ENCODE data around the gene LBP. TPM values are rescaled to one million over a fixed set of nuclear protein-coding genes. Genes with fewer than 3 reads are reported as not detected.

The LBP gene
- total RNA-seq, 1 experiment from 2014 or later, result not detected

DNA sequence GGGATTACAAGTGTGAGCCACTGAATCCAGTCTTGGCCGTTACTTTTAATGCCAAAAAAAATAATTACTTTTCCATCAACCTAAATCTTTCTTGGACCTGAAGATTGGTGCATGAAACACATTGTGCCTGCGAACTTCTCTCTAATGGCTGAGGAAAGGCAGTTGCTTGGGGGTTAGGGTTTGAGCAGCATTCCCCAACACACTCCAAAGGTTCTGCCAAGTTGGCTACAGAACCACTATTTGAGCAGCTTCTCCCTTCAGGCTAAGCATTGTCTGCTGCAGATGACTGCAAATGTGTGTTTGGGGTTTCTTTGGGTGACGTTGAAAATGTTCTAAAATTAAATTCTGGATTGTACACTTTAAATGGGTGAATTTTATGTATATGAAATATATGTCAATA lies 6.3 kb upstream of the LBP start:
- TF ChIP-seq, protein P1, sequence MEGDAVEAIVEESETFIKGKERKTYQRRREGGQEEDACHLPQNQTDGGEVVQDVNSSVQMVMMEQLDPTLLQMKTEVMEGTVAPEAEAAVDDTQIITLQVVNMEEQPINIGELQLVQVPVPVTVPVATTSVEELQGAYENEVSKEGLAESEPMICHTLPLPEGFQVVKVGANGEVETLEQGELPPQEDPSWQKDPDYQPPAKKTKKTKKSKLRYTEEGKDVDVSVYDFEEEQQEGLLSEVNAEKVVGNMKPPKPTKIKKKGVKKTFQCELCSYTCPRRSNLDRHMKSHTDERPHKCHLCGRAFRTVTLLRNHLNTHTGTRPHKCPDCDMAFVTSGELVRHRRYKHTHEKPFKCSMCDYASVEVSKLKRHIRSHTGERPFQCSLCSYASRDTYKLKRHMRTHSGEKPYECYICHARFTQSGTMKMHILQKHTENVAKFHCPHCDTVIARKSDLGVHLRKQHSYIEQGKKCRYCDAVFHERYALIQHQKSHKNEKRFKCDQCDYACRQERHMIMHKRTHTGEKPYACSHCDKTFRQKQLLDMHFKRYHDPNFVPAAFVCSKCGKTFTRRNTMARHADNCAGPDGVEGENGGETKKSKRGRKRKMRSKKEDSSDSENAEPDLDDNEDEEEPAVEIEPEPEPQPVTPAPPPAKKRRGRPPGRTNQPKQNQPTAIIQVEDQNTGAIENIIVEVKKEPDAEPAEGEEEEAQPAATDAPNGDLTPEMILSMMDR (conservative IDR thresholded peaks at IDR 0.05; ENCODE audit: low read depth, low read length), result no peak
- peaks cover 9% of the 10 kb centered on the region for H3K27me3 ChIP-seq (replicated peaks; ENCODE audit: insufficient read depth, low read depth, low read length, poor library complexity)
- H3K27ac ChIP-seq (ENCODE audit: low read depth, low read length, poor library complexity, severe bottlenecking), result no peak overlapping the region
- H3K36me3 ChIP-seq (ENCODE audit: insufficient read depth, low read length, poor library complexity, severe bottlenecking), result no peaks in the 10 kb centered on the region
- ChIA-PET CTCF (interaction anchor here (1.9 kb wide), 1 partner anchor 69 kb away, joined by 6 read pairs; no protein-coding TSS in a partner anchor), POLR2A (ENCODE audit: low non-redundant PET) (no interaction called here)
- no peak for DNase-seq (ENCODE audit: low spot score)
- H3K4me1 ChIP-seq (ENCODE audit: insufficient read depth, low read length, poor library complexity, severe bottlenecking), result no peaks in the 10 kb centered on the region
- BruUV-seq (replicated peaks), result no TSS peak
- intact Hi-C loops (cut with micrococcal nuclease; ENCODE audit: unreplicated experiment), result loop anchor here (1.0 kb wide), 1 partner anchor 68 kb away; no protein-coding TSS in a partner anchor
- H3K4me3 ChIP-seq (ENCODE audit: low read depth, low read length, poor library complexity, severe bottlenecking), result no peak overlapping the region
- peaks cover 6% of the 10 kb centered on the region for H3K9me3 ChIP-seq (ENCODE audit: low read depth, low read length, poor library complexity, severe bottlenecking)

DNA sequence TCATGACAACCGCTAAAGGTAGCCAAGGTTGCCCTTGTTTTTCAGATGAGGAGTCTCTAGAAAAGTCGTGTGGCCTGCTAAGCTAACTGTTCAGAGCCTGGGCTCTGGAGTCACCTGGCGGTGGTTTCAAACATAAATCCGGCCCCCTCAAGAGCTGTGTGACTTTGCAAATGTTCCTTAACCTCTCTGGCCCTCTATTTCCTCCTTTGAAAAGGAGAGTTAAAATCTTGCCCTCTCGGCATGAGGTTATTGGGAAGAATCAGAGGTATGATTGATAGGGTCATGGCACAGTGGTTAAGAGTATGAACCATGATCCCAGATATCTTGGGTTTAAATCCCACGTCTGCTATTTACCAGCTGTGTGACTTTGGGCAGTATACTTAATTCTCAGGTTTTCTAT lies 5.6 kb upstream of the LBP start:
- CTCF ChIA-PET, result no interaction called here
- no peaks in the 10 kb centered on the region for H3K4me1 ChIP-seq (ENCODE audit: insufficient read depth, low read length, poor library complexity, severe bottlenecking)
- DNase-seq (ENCODE audit: low spot score), result no peak
- no TSS peak for BruUV-seq (replicated peaks)
- intact Hi-C loops (cut with micrococcal nuclease; ENCODE audit: unreplicated experiment), result no loop called here
- peaks cover 6% of the 10 kb centered on the region for H3K9me3 ChIP-seq (ENCODE audit: low read depth, low read length, poor library complexity, severe bottlenecking)
- no peak overlapping the region for H3K27ac ChIP-seq (ENCODE audit: low read depth, low read length, poor library complexity, severe bottlenecking)
- H3K4me3 ChIP-seq (ENCODE audit: low read depth, low read length, poor library complexity, severe bottlenecking), result no peak overlapping the region
- POLR2A ChIA-PET (ENCODE audit: low non-redundant PET), result no interaction called here
- TF ChIP-seq, protein P1 (conservative IDR thresholded peaks at IDR 0.05; ENCODE audit: low read depth, low read length), result no peak
- H3K27me3 ChIP-seq (replicated peaks; ENCODE audit: insufficient read depth, low read depth, low read length, poor library complexity), result peaks cover 6% of the 10 kb centered on the region
- H3K36me3 ChIP-seq (ENCODE audit: insufficient read depth, low read length, poor library complexity, severe bottlenecking), result no peaks in the 10 kb centered on the region

DNA sequence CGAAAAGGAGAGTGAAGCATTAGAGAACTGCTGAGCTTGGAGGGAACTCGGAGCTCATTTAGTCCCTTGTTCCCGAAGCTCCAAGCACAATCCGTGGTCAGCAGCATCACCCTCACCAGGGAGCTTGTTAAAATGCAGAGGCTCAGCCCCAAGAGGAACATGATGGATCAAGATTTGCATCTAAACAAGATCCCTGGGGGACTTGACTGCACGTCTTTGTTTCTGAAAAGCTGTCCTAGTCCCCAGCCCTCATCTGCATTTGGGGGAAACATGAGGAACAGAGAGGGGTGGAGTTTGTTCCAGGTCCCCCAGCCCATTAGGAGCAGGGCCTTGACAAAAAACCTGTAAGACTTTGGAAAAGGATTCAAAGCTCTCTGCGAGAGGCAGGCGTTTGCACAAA lies 4.1 kb upstream of the LBP start:
- Histone ChIP-seq H3K9me3 (ENCODE audit: low read depth, low read length, poor library complexity, severe bottlenecking) (peaks cover 6% of the 10 kb centered on the region), H3K4me1 (ENCODE audit: insufficient read depth, low read length, poor library complexity, severe bottlenecking) (no peaks in the 10 kb centered on the region), H3K4me3 (ENCODE audit: low read depth, low read length, poor library complexity, severe bottlenecking) (no peak overlapping the region), H3K27me3 (replicated peaks; ENCODE audit: insufficient read depth, low read depth, low read length, poor library complexity) (no peaks in the 10 kb centered on the region), H3K27ac (ENCODE audit: low read depth, low read length, poor library complexity, severe bottlenecking) (no peak overlapping the region), H3K36me3 (ENCODE audit: insufficient read depth, low read length, poor library complexity, severe bottlenecking) (no peaks in the 10 kb centered on the region)
- TF ChIP-seq, protein P1 (conservative IDR thresholded peaks at IDR 0.05; ENCODE audit: low read depth, low read length), result no peak
- no peak for TF ChIP-seq EZH2 (IDR thresholded peaks at IDR 0.05; ENCODE audit: borderline replicate concordance, low read depth, low read length, poor library complexity, severe bottlenecking)
- ChIA-PET CTCF (no interaction called here), POLR2A (ENCODE audit: low non-redundant PET) (interaction anchor here (0.7 kb wide), 1 partner anchor 262 kb away, joined by 3 read pairs; no protein-coding TSS in a partner anchor)
- DNase-seq (ENCODE audit: low spot score), result no peak
- intact Hi-C loops (cut with micrococcal nuclease; ENCODE audit: unreplicated experiment), result no loop called here
- BruUV-seq (replicated peaks), result no TSS peak

Measured in A673 (cell line).